BE2C (cell line): ENCODE data around the gene PPP1R12B. TPM values are rescaled to one million over a fixed set of nuclear protein-coding genes. Genes with fewer than 3 reads are reported as not detected.

Experiments used
- DNase-seq: peaks from one replicate; pipeline ENCODE4 v3.0.0-alpha.2; 2020
- H3K27me3 ChIP-seq: fragments of 250-450 bp; sonication (Bioruptor Pico); 2 replicates; pipeline ENCODE4 v1.5.1; 2020; ENCODE audit warnings: mild to moderate bottlenecking
- H3K36me3 ChIP-seq: fragments of 250-450 bp; sonication (Bioruptor Pico); 2 replicates; pipeline ENCODE4 v1.5.1; 2020; ENCODE audit warnings: mild to moderate bottlenecking
- H3K4me1 ChIP-seq: fragments of 250-450 bp; sonication (Bioruptor Pico); 2 replicates; pipeline ENCODE4 v1.5.1; 2020
- H3K4me3 ChIP-seq: 2 replicates; pipeline ENCODE4 v1.5.1; 2011; ENCODE audit warnings: low read depth, low read length
- H3K9me3 ChIP-seq: fragments of 250-450 bp; sonication (Bioruptor Pico); 2 replicates; pipeline ENCODE4 v1.5.1; 2020
- CTCF ChIP-seq: IDR thresholded peaks from 2 replicates; pipeline ENCODE4 v1.5.1; 2012; ENCODE audit warnings: mild to moderate bottlenecking, low read depth, low read length
- polyA plus RNA-seq: library from polyadenylated mRNA; unstranded; fragments of >200 nt; gene quantifications from one replicate; pipeline ENCODE4 v1.2.1, GENCODE V29; 2012; ENCODE audit warnings: low read depth, missing spikeins; ENCODE audit not compliant: insufficient read length, insufficient read depth

PPP1R12B gene
- polyA plus RNA-seq = 3.4 TPM

GRCh38 chr1:202348509-202349205, at the start of gene PPP1R12B:
TSS of gene PPP1R12B (plus strand) at chr1:202348699. CDS start at chr1:202348852, 153 bp downstream.
- TF ChIP-seq CTCF = no peak
- DNase-seq = peak; percentile 98
- H3K9me3 ChIP-seq = no peaks in the 10 kb centered on the region
- no peaks in the 10 kb centered on the region for H3K4me1 ChIP-seq
- H3K27me3 ChIP-seq = no peaks in the 10 kb centered on the region
- H3K36me3 ChIP-seq = peaks cover 3% of the 10 kb centered on the region; the same call in 1 of the 2 replicates
- H3K4me3 ChIP-seq = peak within 1 kb of the TSS; percentile 84

- no peak for DNase-seq
- no peaks in the 10 kb centered on the region for H3K27me3 ChIP-seq
Observed at GRCh38 chr1:202302166-202302565, 46.3 kb upstream of the PPP1R12B start.

GRCh38 chr1:202304375-202304774, 44.1 kb upstream of the PPP1R12B start:
- H3K4me1 ChIP-seq = peaks cover 19% of the 10 kb centered on the region
- H3K36me3 ChIP-seq = no peaks in the 10 kb centered on the region
- H3K4me3 ChIP-seq = no peak overlapping the region
- no peaks in the 10 kb centered on the region for H3K9me3 ChIP-seq
- DNase-seq = peak; percentile 90
- no peak for TF ChIP-seq CTCF
- H3K27me3 ChIP-seq = no peaks in the 10 kb centered on the region

More at GRCh38 chr1:202302166-202302565, 46.3 kb upstream of the PPP1R12B start:
- TF ChIP-seq CTCF = no peak
- Histone ChIP-seq H3K36me3 (no peaks in the 10 kb centered on the region), H3K4me3 (no peak overlapping the region), H3K9me3 (no peaks in the 10 kb centered on the region), H3K4me1 (peaks cover 23% of the 10 kb centered on the region)

GRCh38 chr1:202305168-202305567, 43.3 kb upstream of the PPP1R12B start:
- TF ChIP-seq CTCF = no peak
- H3K27me3 ChIP-seq = no peaks in the 10 kb centered on the region
- H3K4me1 ChIP-seq = peaks cover 19% of the 10 kb centered on the region
- DNase-seq = no peak
- H3K9me3 ChIP-seq = no peaks in the 10 kb centered on the region
- H3K36me3 ChIP-seq = no peaks in the 10 kb centered on the region
- no peak overlapping the region for H3K4me3 ChIP-seq

- H3K27me3 ChIP-seq = no peaks in the 10 kb centered on the region
- no peak overlapping the region for H3K4me3 ChIP-seq
- H3K36me3 ChIP-seq = no peaks in the 10 kb centered on the region
- no peaks in the 10 kb centered on the region for H3K9me3 ChIP-seq
- TF ChIP-seq CTCF = no peak
- H3K4me1 ChIP-seq = peaks cover 21% of the 10 kb centered on the region
- DNase-seq = no peak
Observed at GRCh38 chr1:202306535-202307345, 41.8 kb upstream of the PPP1R12B start.
